Measurements from ENCODE around the gene RACK1.

Gene RACK1

DNA sequence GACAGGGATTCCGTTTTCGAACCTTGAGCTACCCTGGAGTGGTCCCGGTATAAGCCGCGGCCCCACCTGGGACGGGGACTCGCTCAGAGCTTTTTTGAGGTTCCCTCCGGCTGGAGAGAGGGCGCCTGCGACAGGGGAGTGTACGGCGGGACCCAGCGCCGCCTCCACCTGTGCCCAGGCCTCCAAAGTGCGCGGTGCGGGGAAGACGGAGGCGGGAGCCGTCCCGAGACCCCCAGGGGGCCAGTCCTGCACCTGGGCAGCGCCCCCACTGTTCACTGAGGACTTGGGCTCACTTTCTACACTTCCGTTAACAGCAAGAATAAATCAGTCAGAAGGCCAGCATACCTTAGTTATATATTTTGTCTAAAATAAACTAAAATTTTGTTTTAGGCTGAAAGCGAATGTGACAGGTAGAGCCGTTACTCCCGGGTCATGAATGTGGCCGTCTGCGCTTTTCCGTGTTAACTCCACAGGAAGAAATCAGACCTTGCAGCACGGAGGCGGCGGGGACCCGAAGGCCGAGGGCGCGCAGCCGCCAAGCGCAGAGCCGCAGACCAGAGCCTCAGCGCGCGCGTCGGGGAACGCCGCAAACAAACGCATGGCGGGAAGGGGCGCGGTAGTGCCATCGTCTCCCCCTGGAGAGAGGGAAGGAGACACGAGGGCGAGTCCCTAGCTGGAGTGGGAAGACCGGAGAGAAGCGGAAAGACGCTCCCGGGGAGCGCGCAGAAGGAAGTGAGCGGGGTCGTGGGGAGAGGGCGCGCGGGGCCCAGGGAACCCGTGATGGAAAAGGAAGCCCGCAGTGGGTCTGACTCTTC is 52.8 kb downstream of the RACK1 start:
- no peaks in the 10 kb centered on the region for H3K27me3 ChIP-seq (ENCODE audit: control insufficient read depth in 1 of 2, insufficient read depth in 1 of 2, low read length in 2 of 2)
- H2AK5ac ChIP-seq (ENCODE audit: low read length, severe bottlenecking), result no peak overlapping the region
- H3K36me3 ChIP-seq (ENCODE audit: control insufficient read depth in 1 of 2, insufficient read depth in 2 of 2, low read depth in 1 of 2, low read length in 2 of 2), result peaks cover 0 to 13% of the 10 kb centered on the region in 2 experiments
- peak overlapping the region; percentile 20 for H4K91ac ChIP-seq (ENCODE audit: low read length)
- no peak overlapping the region for H3K4ac ChIP-seq (ENCODE audit: low read depth in 1 of 2, low read length in 2 of 2)
- no peak for DNase-seq
- peak overlapping the region; percentile 99 for H3K4me2 ChIP-seq (ENCODE audit: low read length, poor library complexity, severe bottlenecking)
- peak overlapping the region; percentile 92 for H3K9ac ChIP-seq (ENCODE audit: low read length)
- peak overlapping the region; percentile 66 for H2BK15ac ChIP-seq (ENCODE audit: low read depth, poor library complexity, severe bottlenecking)
- peak overlapping the region; percentile 55 for H4K8ac ChIP-seq (ENCODE audit: low read length)
- peaks cover 21% of the 10 kb centered on the region for H3K4me1 ChIP-seq (ENCODE audit: control insufficient read depth, insufficient read depth, low read depth, low read length)
- under 1% methylated on average over 56 of the region's 66 CpGs for WGBS
- H3K14ac ChIP-seq (ENCODE audit: low read length in 2 of 2), result peak overlapping the region in 1 of 2 experiments; percentile 68
- H3K4me3 ChIP-seq (ENCODE audit: insufficient read depth in 1 of 2, low read depth in 1 of 2, low read length in 2 of 2), result peak overlapping the region; percentile 63 to 94
- H3K79me1 ChIP-seq (replicated peaks; ENCODE audit: low read length, poor library complexity, severe bottlenecking), result peaks cover 5% of the 10 kb centered on the region
- H3K23ac ChIP-seq (ENCODE audit: low read length in 2 of 2), result peak overlapping the region in 1 of 2 experiments; percentile 46
- H3K18ac ChIP-seq (ENCODE audit: low read depth in 1 of 2, low read length in 2 of 2), result peak overlapping the region; percentile 3 to 83
- no peak overlapping the region for H2BK5ac ChIP-seq (ENCODE audit: low read depth, low read length, poor library complexity, severe bottlenecking)
- H2BK120ac ChIP-seq (ENCODE audit: low read depth, low read length), result no peak overlapping the region
- peak overlapping the region; percentile 68 for H2AFZ ChIP-seq (ENCODE audit: low read depth, low read length)
- H2BK12ac ChIP-seq (ENCODE audit: low read length in 2 of 2), result peak overlapping the region in 1 of 2 experiments; percentile 40
- H3K9me3 ChIP-seq (ENCODE audit: control insufficient read depth, low read length), result no peaks in the 10 kb centered on the region
- peak overlapping the region; percentile 0 for H3K27ac ChIP-seq (ENCODE audit: low read length, poor library complexity, severe bottlenecking)

DNA sequence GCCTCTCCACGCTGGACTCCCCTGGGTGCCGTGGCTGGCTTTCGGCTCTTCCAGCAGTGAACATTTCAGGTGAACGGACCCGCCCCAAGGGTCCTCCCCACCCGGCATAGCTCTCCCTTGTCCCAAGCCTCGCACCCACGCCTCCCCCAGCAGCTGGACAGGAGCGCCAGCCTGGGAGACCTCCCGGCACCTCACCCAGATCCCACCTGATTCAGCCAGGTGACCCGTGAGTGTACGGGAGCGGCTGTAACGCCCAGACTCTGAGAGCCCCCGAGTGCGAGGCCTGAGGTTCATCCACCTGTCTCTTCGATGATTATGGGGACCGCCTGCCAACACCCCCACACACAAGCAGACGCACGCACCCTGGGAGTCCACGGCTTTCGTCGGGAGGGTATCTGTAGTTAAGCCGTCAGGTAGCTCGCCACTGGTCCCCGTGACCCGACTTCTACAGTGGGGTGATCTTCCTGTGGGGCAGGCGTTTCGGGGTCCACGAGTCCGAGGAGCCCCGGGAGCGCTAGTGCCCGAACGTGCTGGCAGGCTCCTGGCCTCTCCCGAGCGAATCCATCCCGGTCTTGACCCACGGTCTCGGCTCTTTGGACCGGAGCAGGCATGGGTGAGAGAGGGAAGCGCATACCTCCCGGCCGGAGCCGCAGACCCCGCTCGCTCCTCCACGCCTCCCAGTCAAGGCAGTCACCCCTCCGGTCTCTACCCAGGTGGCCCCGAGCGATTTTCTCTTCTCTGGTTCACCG is 53.6 kb downstream of the RACK1 start:
- no peak overlapping the region for H2BK120ac ChIP-seq (ENCODE audit: low read depth, low read length)
- H4K8ac ChIP-seq (ENCODE audit: low read length), result peak overlapping the region; percentile 5
- H4K91ac ChIP-seq (ENCODE audit: low read length), result no peak overlapping the region
- H2AFZ ChIP-seq (ENCODE audit: low read depth, low read length), result no peak overlapping the region
- H2AK5ac ChIP-seq (ENCODE audit: low read length, severe bottlenecking), result no peak overlapping the region
- no peak overlapping the region for H3K18ac ChIP-seq (ENCODE audit: low read depth in 1 of 2, low read length in 2 of 2)
- H3K9ac ChIP-seq (ENCODE audit: low read length), result peak overlapping the region; percentile 92
- H3K9me3 ChIP-seq (ENCODE audit: control insufficient read depth, low read length), result no peaks in the 10 kb centered on the region
- no peak overlapping the region for H2BK12ac ChIP-seq (ENCODE audit: low read length in 2 of 2)
- peaks cover 5% of the 10 kb centered on the region for H3K79me1 ChIP-seq (replicated peaks; ENCODE audit: low read length, poor library complexity, severe bottlenecking)
- H3K27ac ChIP-seq (ENCODE audit: low read length, poor library complexity, severe bottlenecking), result no peak overlapping the region
- 3% methylated on average over 52 of the region's 52 CpGs for WGBS
- no peak overlapping the region for H3K23ac ChIP-seq (ENCODE audit: low read length in 2 of 2)
- peak overlapping the region in 1 of 2 experiments; percentile 14 for H3K14ac ChIP-seq (ENCODE audit: low read length in 2 of 2)
- H3K4me2 ChIP-seq (ENCODE audit: low read length, poor library complexity, severe bottlenecking), result peak overlapping the region; percentile 99
- H2BK5ac ChIP-seq (ENCODE audit: low read depth, low read length, poor library complexity, severe bottlenecking), result no peak overlapping the region
- H3K4me3 ChIP-seq (ENCODE audit: insufficient read depth in 1 of 2, low read depth in 1 of 2, low read length in 2 of 2), result peak overlapping the region; percentile 63 to 94
- H3K27me3 ChIP-seq (ENCODE audit: control insufficient read depth in 1 of 2, insufficient read depth in 1 of 2, low read length in 2 of 2), result no peaks in the 10 kb centered on the region
- no peak overlapping the region for H2BK15ac ChIP-seq (ENCODE audit: low read depth, poor library complexity, severe bottlenecking)
- no peak overlapping the region for H3K4ac ChIP-seq (ENCODE audit: low read depth in 1 of 2, low read length in 2 of 2)
- peaks cover 21% of the 10 kb centered on the region for H3K4me1 ChIP-seq (ENCODE audit: control insufficient read depth, insufficient read depth, low read depth, low read length)
- peak; percentile 31 for DNase-seq
- peaks cover 0 to 9% of the 10 kb centered on the region in 2 experiments for H3K36me3 ChIP-seq (ENCODE audit: control insufficient read depth in 1 of 2, insufficient read depth in 2 of 2, low read depth in 1 of 2, low read length in 2 of 2)

DNA sequence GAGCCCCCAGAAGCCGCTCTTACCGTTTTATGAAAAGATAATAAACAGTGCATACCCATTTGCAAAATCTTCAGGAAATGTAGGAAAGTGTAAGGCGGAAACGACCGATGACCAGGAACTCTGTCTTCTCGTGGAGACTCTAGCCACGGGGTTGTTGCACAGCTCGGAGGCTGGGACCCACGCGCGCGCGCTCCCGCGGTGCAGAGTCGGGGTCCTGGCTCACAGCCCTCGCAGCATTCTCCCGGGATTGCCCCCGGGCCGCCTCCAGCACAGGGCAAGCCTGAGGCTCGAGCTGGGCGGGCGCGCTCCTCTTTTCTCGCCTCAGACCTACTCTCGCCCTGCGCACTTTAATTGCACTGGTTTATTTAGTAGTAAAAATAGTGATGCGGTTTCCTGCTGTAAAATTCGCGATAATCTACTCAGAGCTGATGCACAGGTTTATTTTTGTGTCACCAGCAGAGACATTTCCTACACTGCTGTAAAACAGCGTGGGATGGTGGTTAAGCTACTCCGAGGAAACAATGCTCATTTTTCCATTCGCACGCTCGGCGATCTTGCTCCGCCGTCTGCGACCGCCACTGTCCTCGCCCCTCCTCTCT is 54.2 kb downstream of the RACK1 start:
- H3K14ac ChIP-seq (ENCODE audit: low read length in 2 of 2), result no peak overlapping the region
- H4K8ac ChIP-seq (ENCODE audit: low read length), result no peak overlapping the region
- 1% methylated on average over 36 of the region's 41 CpGs for WGBS
- no peak overlapping the region for H2BK12ac ChIP-seq (ENCODE audit: low read length in 2 of 2)
- H3K4me1 ChIP-seq (ENCODE audit: control insufficient read depth, insufficient read depth, low read depth, low read length), result peaks cover 19% of the 10 kb centered on the region
- H4K91ac ChIP-seq (ENCODE audit: low read length), result no peak overlapping the region
- H3K4ac ChIP-seq (ENCODE audit: low read depth in 1 of 2, low read length in 2 of 2), result no peak overlapping the region
- peak overlapping the region; percentile 92 for H3K9ac ChIP-seq (ENCODE audit: low read length)
- DNase-seq, result peak; percentile 71
- H2BK5ac ChIP-seq (ENCODE audit: low read depth, low read length, poor library complexity, severe bottlenecking), result no peak overlapping the region
- peak overlapping the region; percentile 99 for H3K4me2 ChIP-seq (ENCODE audit: low read length, poor library complexity, severe bottlenecking)
- no peak overlapping the region for H3K23ac ChIP-seq (ENCODE audit: low read length in 2 of 2)
- H2AK5ac ChIP-seq (ENCODE audit: low read length, severe bottlenecking), result no peak overlapping the region
- no peak overlapping the region for H2BK120ac ChIP-seq (ENCODE audit: low read depth, low read length)
- H3K9me3 ChIP-seq (ENCODE audit: control insufficient read depth, low read length), result no peaks in the 10 kb centered on the region
- H3K79me1 ChIP-seq (replicated peaks; ENCODE audit: low read length, poor library complexity, severe bottlenecking), result peaks cover 2% of the 10 kb centered on the region
- H3K36me3 ChIP-seq (ENCODE audit: control insufficient read depth in 1 of 2, insufficient read depth in 2 of 2, low read depth in 1 of 2, low read length in 2 of 2), result peaks cover 0 to 2% of the 10 kb centered on the region in 2 experiments
- H3K18ac ChIP-seq (ENCODE audit: low read depth in 1 of 2, low read length in 2 of 2), result peak overlapping the region in 1 of 2 experiments; percentile 45
- H3K27me3 ChIP-seq (ENCODE audit: control insufficient read depth in 1 of 2, insufficient read depth in 1 of 2, low read length in 2 of 2), result no peaks in the 10 kb centered on the region
- H2BK15ac ChIP-seq (ENCODE audit: low read depth, poor library complexity, severe bottlenecking), result peak overlapping the region; percentile 75
- peak overlapping the region; percentile 63 to 94 for H3K4me3 ChIP-seq (ENCODE audit: insufficient read depth in 1 of 2, low read depth in 1 of 2, low read length in 2 of 2)
- H3K27ac ChIP-seq (ENCODE audit: low read length, poor library complexity, severe bottlenecking), result peak overlapping the region; percentile 52
- H2AFZ ChIP-seq (ENCODE audit: low read depth, low read length), result no peak overlapping the region

Measured in mesenchymal stem cell (in vitro differentiated cells and primary cell).